T-helper 2 cell treated with Interferon-gamma antibody and Interleukin-4, amounts not matched to agents 5 μg/mL and 100 μg/mL, for 36 hours (primary cell): ENCODE results near the gene KRTAP2-3.
"Not testable (repeated sequence)": the region's sequence is repeated elsewhere in the genome, so short reads cannot be mapped to it uniquely, and the experiment has no call there.

ENCODE experiments used
- DNase-seq: peaks from one replicate; pipeline ENCODE4 v3.0.0; 2021; ENCODE audit warnings: low spot score
- H3K27ac Mint-ChIP-seq: one replicate; pipeline ENCODE4 v1.8.0; 2021; ENCODE audit warnings: mild to moderate bottlenecking, mixed read lengths
- H3K27me3 Mint-ChIP-seq: one replicate; pipeline ENCODE4 v1.8.0; 2021; ENCODE audit warnings: low read depth, mixed read lengths
- H3K36me3 Mint-ChIP-seq: one replicate; pipeline ENCODE4 v1.8.0; 2021; ENCODE audit warnings: low read depth, mixed read lengths
- H3K4me1 Mint-ChIP-seq: one replicate; pipeline ENCODE4 v1.8.0; 2021; ENCODE audit warnings: low read depth, mixed read lengths
- H3K4me3 Mint-ChIP-seq: one replicate; pipeline ENCODE4 v1.8.0; 2022; ENCODE audit warnings: mild to moderate bottlenecking, moderate library complexity, mixed read lengths
- H3K9me3 Mint-ChIP-seq: one replicate; pipeline ENCODE4 v1.8.0; 2021; ENCODE audit warnings: mixed read lengths

KRTAP2-3 gene

GRCh38 chr17:41084100-41084856 lies 24.4 kb upstream of the KRTAP2-3 start, which contains the start of gene KRTAP4-7:
Gene KRTAP4-7, plus strand, starts transcription at chr17:41084150. Its CDS starts 57 bp downstream, at chr17:41084207.
- H3K27me3 Mint-ChIP-seq, H3K4me3 Mint-ChIP-seq, H3K9me3 Mint-ChIP-seq, H3K27ac Mint-ChIP-seq, DNase-seq, H3K4me1 Mint-ChIP-seq, H3K36me3 Mint-ChIP-seq: not testable (repeated sequence)

DNA sequence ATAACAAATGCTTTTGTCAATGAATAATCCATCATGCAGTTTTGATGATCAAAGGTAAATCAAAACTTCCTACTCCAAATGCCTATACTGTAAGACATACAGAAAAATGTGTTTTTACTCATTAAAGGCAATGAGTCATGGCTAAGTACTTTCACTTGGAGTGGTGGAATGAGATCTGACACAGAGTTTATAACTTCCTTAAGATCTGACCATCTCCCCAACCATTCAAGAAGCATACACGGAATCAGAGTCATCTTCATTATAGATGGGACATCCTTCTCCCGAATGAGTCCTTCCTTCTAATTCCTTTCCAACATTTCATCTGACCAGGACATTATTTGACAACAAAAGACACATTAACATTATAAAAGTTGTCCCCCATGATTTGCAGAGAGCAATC lies 23.5 kb upstream of the KRTAP2-3 start:
- not testable (repeated sequence) for H3K27me3 Mint-ChIP-seq, DNase-seq, H3K27ac Mint-ChIP-seq

GRCh38 chr17:41082626-41083025 lies 22.7 kb upstream of the KRTAP2-3 start:
- Mint-ChIP-seq H3K4me3 (no peak overlapping the region), H3K9me3 (no peaks in the 10 kb centered on the region), H3K27ac (no peak overlapping the region), H3K27me3 (peaks cover 8% of the 10 kb centered on the region), H3K4me1 (no peaks in the 10 kb centered on the region), H3K36me3 (no peaks in the 10 kb centered on the region)
- DNase-seq = no peak

More for the DNA sequence above, 23.5 kb upstream of the KRTAP2-3 start:
- H3K4me3 Mint-ChIP-seq, H3K9me3 Mint-ChIP-seq, H3K36me3 Mint-ChIP-seq, H3K4me1 Mint-ChIP-seq: not testable (repeated sequence)

DNA sequence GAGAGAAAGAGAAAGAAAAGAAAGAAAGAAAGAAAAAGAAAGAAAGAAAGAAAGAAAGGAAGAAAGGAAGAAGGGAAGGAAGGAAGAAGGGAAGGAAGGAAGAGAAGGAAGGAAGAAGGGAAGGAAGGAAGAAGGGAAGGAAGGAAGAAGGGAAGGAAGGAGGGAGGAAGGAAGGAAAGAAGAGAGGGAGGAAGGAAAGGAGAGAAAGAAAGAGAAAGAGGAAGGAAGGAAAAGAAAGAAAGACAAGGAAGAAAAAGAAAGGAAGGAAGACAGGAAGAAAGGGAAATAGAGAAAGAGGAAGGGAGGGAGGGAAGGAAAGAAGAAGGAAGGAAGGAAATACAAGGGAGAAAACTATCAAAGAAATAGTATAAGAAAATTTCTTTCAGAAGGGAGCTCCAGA lies 16.9 kb upstream of the KRTAP2-3 start:
- H3K4me1 Mint-ChIP-seq = no peaks in the 10 kb centered on the region
- DNase-seq = no peak
- H3K9me3 Mint-ChIP-seq = no peaks in the 10 kb centered on the region
- H3K4me3 Mint-ChIP-seq = no peak overlapping the region
- H3K27me3 Mint-ChIP-seq = peaks cover 11% of the 10 kb centered on the region
- H3K27ac Mint-ChIP-seq = no peak overlapping the region
- no peaks in the 10 kb centered on the region for H3K36me3 Mint-ChIP-seq

DNA sequence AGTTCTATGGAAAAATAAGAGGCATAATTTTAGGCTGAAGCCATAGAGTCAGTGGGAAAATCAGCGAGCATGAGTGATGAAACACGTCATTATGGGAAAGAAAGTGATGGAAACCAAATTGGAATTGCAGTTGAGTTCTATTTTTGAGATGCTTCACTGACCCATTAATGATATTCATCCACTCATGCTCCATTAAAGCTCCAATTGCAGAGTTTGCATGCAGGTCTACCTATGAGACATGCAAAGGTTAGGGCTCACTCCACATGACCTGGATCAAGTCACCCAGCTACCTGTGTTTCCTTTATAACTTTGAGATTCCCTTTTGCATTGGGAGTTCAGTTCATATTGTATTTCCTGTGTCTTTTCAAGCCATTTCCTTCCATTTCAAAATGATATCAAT lies 13.8 kb upstream of the KRTAP2-3 start:
- no peak for DNase-seq
- no peaks in the 10 kb centered on the region for H3K4me1 Mint-ChIP-seq

GRCh38 chr17:41071606-41072360 lies 11.9 kb upstream of the KRTAP2-3 start:
- no peaks in the 10 kb centered on the region for H3K36me3 Mint-ChIP-seq
- H3K4me1 Mint-ChIP-seq = no peaks in the 10 kb centered on the region
- no peak overlapping the region for H3K27ac Mint-ChIP-seq
- no peak overlapping the region for H3K4me3 Mint-ChIP-seq
- no peaks in the 10 kb centered on the region for H3K9me3 Mint-ChIP-seq
- H3K27me3 Mint-ChIP-seq = peaks cover 9% of the 10 kb centered on the region
- DNase-seq = no peak

More for the DNA sequence above, 13.8 kb upstream of the KRTAP2-3 start:
- no peak overlapping the region for H3K4me3 Mint-ChIP-seq
- H3K9me3 Mint-ChIP-seq = no peaks in the 10 kb centered on the region
- no peak overlapping the region for H3K27ac Mint-ChIP-seq
- peaks cover 11% of the 10 kb centered on the region for H3K27me3 Mint-ChIP-seq
- no peaks in the 10 kb centered on the region for H3K36me3 Mint-ChIP-seq

DNA sequence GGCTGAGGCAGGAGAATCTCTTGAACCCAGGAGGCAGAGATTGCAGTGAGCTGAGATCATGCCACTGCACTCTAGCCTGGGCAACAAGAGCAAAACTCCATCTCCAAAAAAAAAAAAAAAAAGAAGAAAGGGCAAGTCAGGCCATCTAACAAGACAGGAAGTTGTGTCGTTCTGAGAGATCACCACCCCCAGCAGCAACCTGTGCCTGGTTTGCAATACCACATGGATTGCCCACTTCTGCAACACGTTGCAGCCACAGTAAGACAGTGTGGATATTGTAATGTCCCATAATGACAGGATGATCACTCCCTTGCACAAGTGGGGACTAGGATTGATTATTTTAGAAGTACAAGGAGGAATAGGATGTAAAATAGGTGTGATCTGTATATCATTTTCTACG lies 9.1 kb upstream of the KRTAP2-3 start:
- DNase-seq = no peak
- H3K4me1 Mint-ChIP-seq = no peaks in the 10 kb centered on the region
- no peaks in the 10 kb centered on the region for H3K9me3 Mint-ChIP-seq
- H3K4me3 Mint-ChIP-seq = no peak overlapping the region
- no peak overlapping the region for H3K27ac Mint-ChIP-seq
- peaks cover 2% of the 10 kb centered on the region for H3K27me3 Mint-ChIP-seq
- H3K36me3 Mint-ChIP-seq = no peaks in the 10 kb centered on the region

- Mint-ChIP-seq H3K27me3 (peaks cover 2% of the 10 kb centered on the region), H3K36me3 (no peaks in the 10 kb centered on the region), H3K4me1 (no peaks in the 10 kb centered on the region), H3K4me3 (no peak overlapping the region), H3K9me3 (no peaks in the 10 kb centered on the region), H3K27ac (no peak overlapping the region)
- no peak for DNase-seq
Measured at GRCh38 chr17:41067281-41067680, 7.4 kb upstream of the KRTAP2-3 start.

- no peak for DNase-seq
- no peak within 1 kb of the TSS for H3K4me3 Mint-ChIP-seq
- no peaks in the 10 kb centered on the region for H3K4me1 Mint-ChIP-seq
- no peak within 1 kb of the TSS for H3K27ac Mint-ChIP-seq
- H3K36me3 Mint-ChIP-seq = no peaks in the 10 kb centered on the region
- peaks cover 8% of the 10 kb centered on the region for H3K27me3 Mint-ChIP-seq
- H3K9me3 Mint-ChIP-seq = no peaks in the 10 kb centered on the region
Measured at GRCh38 chr17:41065829-41066624, 6.1 kb upstream of the KRTAP2-3 start, which contains the start of gene KRTAP2-4. Gene KRTAP2-4, minus strand, starts transcription at chr17:41065879. Its CDS starts 34 bp downstream, at chr17:41065845.

DNA sequence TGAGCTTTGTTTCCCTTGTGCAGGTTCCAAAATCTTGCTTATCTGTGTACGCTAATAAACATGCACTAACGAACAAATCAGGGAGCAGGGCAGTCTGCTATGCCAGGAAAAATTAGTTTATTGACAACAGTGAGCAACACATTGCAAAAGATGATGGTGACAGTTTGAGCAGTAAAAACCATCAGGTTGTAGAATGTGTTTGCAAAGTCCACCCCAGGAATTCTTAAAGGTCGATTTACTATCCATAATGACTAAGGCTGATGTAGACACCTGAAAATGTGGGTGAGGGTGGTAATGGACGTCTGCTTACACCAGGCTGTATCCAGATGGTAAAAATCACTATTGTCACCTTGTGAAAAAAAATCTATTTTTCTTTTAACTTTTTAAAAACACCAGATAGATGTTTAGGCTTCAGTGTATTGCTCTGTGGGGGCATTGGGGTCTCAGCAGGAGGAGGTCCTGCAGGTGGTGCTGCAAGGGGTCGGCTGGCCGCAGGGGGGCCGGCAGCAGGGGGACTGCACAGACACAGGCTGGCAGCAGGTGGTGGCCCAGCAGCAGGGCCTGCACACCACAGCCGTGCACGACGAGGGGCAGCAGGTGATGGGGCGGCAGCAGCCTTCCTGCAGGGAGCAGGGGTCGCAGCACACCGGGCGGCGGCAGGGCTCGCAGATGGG lies 5.2 kb upstream of the KRTAP2-3 start:
- H3K4me1 Mint-ChIP-seq, H3K4me3 Mint-ChIP-seq, H3K9me3 Mint-ChIP-seq, DNase-seq, H3K27ac Mint-ChIP-seq, H3K36me3 Mint-ChIP-seq: not testable (repeated sequence)
- H3K27me3 Mint-ChIP-seq = peaks cover 16% of the 10 kb centered on the region

DNA sequence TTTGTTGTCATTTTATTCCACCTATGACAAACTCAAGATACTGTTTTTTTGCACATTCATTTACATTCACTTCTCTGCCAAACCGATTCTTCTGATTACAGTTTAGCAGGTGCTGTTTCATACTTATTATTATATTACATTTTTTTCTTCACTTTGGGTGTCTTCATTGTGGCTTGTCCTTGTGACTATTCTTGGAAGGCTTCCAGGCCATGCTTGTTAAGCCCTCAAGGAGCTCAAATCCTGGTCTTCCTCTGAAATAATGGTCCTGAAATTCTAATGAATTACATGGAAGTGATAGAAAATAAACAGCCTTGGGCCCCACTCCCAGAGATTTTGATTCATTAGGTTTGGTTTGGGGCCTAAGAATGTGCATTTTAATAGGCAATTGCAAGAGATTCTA lies 4.4 kb upstream of the KRTAP2-3 start:
- H3K27me3 Mint-ChIP-seq = peaks cover 19% of the 10 kb centered on the region

DNA sequence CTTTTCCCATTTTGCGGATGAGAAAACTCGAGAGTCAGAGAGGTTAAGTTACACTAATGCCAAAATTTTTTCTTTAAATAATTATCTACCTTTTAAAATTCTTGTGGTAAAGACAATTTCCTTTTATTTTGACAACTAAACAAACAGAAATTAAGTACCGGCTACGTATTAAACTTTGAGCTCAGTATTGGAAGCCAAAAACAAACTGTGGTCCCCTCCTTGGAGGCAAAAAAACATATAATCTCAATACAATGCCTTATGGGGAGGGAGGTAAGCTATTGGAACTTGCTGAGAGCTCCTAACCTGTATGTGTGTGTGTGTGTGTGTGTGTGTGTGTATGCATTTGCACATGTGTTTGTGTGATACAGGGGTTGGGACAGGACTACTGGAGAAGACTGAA lies 3.5 kb upstream of the KRTAP2-3 start:
- Mint-ChIP-seq H3K4me3 (no peak overlapping the region), H3K4me1 (no peaks in the 10 kb centered on the region), H3K9me3 (no peaks in the 10 kb centered on the region), H3K27ac (no peak overlapping the region), H3K27me3 (peaks cover 26% of the 10 kb centered on the region), H3K36me3 (no peaks in the 10 kb centered on the region)
- DNase-seq = no peak

More for the DNA sequence above, 4.4 kb upstream of the KRTAP2-3 start:
- Mint-ChIP-seq H3K9me3 (no peaks in the 10 kb centered on the region), H3K36me3 (no peaks in the 10 kb centered on the region), H3K4me3 (no peak overlapping the region), H3K4me1 (no peaks in the 10 kb centered on the region), H3K27ac (no peak overlapping the region)
- no peak for DNase-seq

- Mint-ChIP-seq H3K4me1 (no peaks in the 10 kb centered on the region), H3K36me3 (no peaks in the 10 kb centered on the region), H3K4me3 (no peak overlapping the region), H3K27me3 (peaks cover 29% of the 10 kb centered on the region), H3K27ac (no peak overlapping the region), H3K9me3 (peaks cover 6% of the 10 kb centered on the region)
- no peak for DNase-seq
Measured at GRCh38 chr17:41061964-41062363, 2.0 kb upstream of the KRTAP2-3 start.
